PFSK-1 (cell line): ENCODE data around the gene GEMIN8.

ENCODE experiments used
- FOXP2 ChIP-seq: optimal IDR thresholded peaks from 2 replicates; pipeline ENCODE3; 2011; ENCODE audit warnings: borderline replicate concordance, control low read depth, inconsistent platforms; ENCODE audit not compliant: insufficient read depth; ENCODE audit errors: extremely low read length, extremely low read depth
- POLR2AphosphoS5 ChIP-seq: IDR thresholded peaks from 2 replicates; pipeline ENCODE4 v1.6.1; 2012; ENCODE audit warnings: low read depth, mild to moderate bottlenecking, control low read depth, low read length, moderate library complexity
- REST ChIP-seq, 2 experiments: IDR thresholded peaks; 2 replicates each; pipeline versions ENCODE4 v1.6.1 to v1.8.0; 2011 to 2012; ENCODE audit warnings: low read depth in 2 of 2, low read length in 2 of 2, control low read depth in 1 of 2, inconsistent platforms in 1 of 2, mild to moderate bottlenecking in 1 of 2, moderate library complexity in 1 of 2; ENCODE audit not compliant: insufficient read depth in 1 of 2
- SIN3A ChIP-seq: IDR thresholded peaks from 2 replicates; pipeline ENCODE4 v1.6.1; 2012; ENCODE audit warnings: mild to moderate bottlenecking, low read length, moderate library complexity, borderline replicate concordance; ENCODE audit not compliant: insufficient read depth
- TAF1 ChIP-seq: IDR thresholded peaks from 2 replicates; pipeline ENCODE4 v1.6.1; 2012; ENCODE audit warnings: low read length, control low read depth, borderline replicate concordance; ENCODE audit not compliant: insufficient read depth

GEMIN8 gene

GRCh38 chrX:14015294-14015693, 14.4 kb downstream of the GEMIN8 start:
- TF ChIP-seq POLR2AphosphoS5, result no peak
- TF ChIP-seq REST (IDR thresholded peaks at IDR 0.05; ENCODE audit: insufficient read depth in 1 of 2, low read depth in 2 of 2, low read length in 2 of 2), result no peak
- no peak for TF ChIP-seq SIN3A
- no peak for TF ChIP-seq TAF1
- no peak for TF ChIP-seq FOXP2

- TF ChIP-seq REST (IDR thresholded peaks at IDR 0.05; ENCODE audit: insufficient read depth in 1 of 2, low read depth in 2 of 2, low read length in 2 of 2), result no peak
- no peak for TF ChIP-seq TAF1
- no peak for TF ChIP-seq SIN3A
- TF ChIP-seq FOXP2, result no peak
These were observed 15.2 kb downstream of the GEMIN8 start for GRCh38 chrX:14014526-14014925.

GRCh38 chrX:14013054-14013453, 16.6 kb downstream of the GEMIN8 start:
- TF ChIP-seq SIN3A, result no peak
- TF ChIP-seq FOXP2, result no peak
- TF ChIP-seq REST (IDR thresholded peaks at IDR 0.05; ENCODE audit: insufficient read depth in 1 of 2, low read depth in 2 of 2, low read length in 2 of 2), result no peak
- no peak for TF ChIP-seq POLR2AphosphoS5
- TF ChIP-seq TAF1, result no peak

- TF ChIP-seq POLR2AphosphoS5, result no peak
- TF ChIP-seq SIN3A, result no peak
- no peak for TF ChIP-seq TAF1
- TF ChIP-seq FOXP2, result no peak
- no peak for TF ChIP-seq REST (IDR thresholded peaks at IDR 0.05; ENCODE audit: insufficient read depth in 1 of 2, low read depth in 2 of 2, low read length in 2 of 2)
These were observed 19.1 kb downstream of the GEMIN8 start for GRCh38 chrX:14010566-14010965.

GRCh38 chrX:14006540-14006939, 23.2 kb downstream of the GEMIN8 start:
- TF ChIP-seq TAF1 (no peak), REST (IDR thresholded peaks at IDR 0.05; ENCODE audit: insufficient read depth in 1 of 2, low read depth in 2 of 2, low read length in 2 of 2) (no peak), FOXP2 (no peak), SIN3A (no peak), POLR2AphosphoS5 (no peak)
